HG02588 (cell line): ENCODE measurements around the gene HHIPL1.
"Not testable (repeated sequence)": the region's sequence is repeated elsewhere in the genome, so short reads cannot be mapped to it uniquely, and the experiment has no call there.

ENCODE experiments used
- ATAC-seq: cut with Tn5 transposase; IDR thresholded peaks from one replicate; pipeline ENCODE4 v1.9.1; 2021; ENCODE audit warnings: mild to moderate bottlenecking, moderate library complexity; ENCODE audit not compliant: unreplicated experiment

HHIPL1 gene

GRCh38 chr14:99632410-99633035 lies 12.4 kb upstream of the HHIPL1 start:
- ATAC-seq, result no peak

- no peak for ATAC-seq
Observed at GRCh38 chr14:99633141-99633540, 11.8 kb upstream of the HHIPL1 start.

GRCh38 chr14:99633918-99634317 lies 11.0 kb upstream of the HHIPL1 start:
- ATAC-seq, result no peak

- no peak for ATAC-seq
Observed at GRCh38 chr14:99634443-99634842, 10.5 kb upstream of the HHIPL1 start.

- no peak for ATAC-seq
Observed at GRCh38 chr14:99635116-99635515, 9.8 kb upstream of the HHIPL1 start.

- ATAC-seq, result no peak
Observed at GRCh38 chr14:99636487-99636886, 8.4 kb upstream of the HHIPL1 start.

- no peak for ATAC-seq
Observed at GRCh38 chr14:99637624-99638023, 7.3 kb upstream of the HHIPL1 start.

- ATAC-seq, result not testable (repeated sequence)
Observed at GRCh38 chr14:99642771-99643170, 2.2 kb upstream of the HHIPL1 start.

- no peak for ATAC-seq
Observed at GRCh38 chr14:99643343-99643742, 1.6 kb upstream of the HHIPL1 start.

- ATAC-seq, result no peak
Observed at GRCh38 chr14:99644035-99644587, 818 bp upstream of the HHIPL1 start.

GRCh38 chr14:99645545-99646505 lies 896 bp downstream of the HHIPL1 start:
- ATAC-seq, result no peak

- no peak for ATAC-seq
Observed at GRCh38 chr14:99647411-99647810, 2.5 kb downstream of the HHIPL1 start.

GRCh38 chr14:99648027-99648784 lies 3.3 kb downstream of the HHIPL1 start:
- ATAC-seq, result no peak

- ATAC-seq, result no peak
Observed at GRCh38 chr14:99649219-99649618, 4.3 kb downstream of the HHIPL1 start.

- ATAC-seq, result no peak
Observed at GRCh38 chr14:99649643-99650042, 4.7 kb downstream of the HHIPL1 start.

- ATAC-seq, result no peak
Observed at GRCh38 chr14:99650189-99650588, 5.3 kb downstream of the HHIPL1 start.

GRCh38 chr14:99651953-99652746 lies 7.2 kb downstream of the HHIPL1 start:
- no peak for ATAC-seq

GRCh38 chr14:99654235-99654985 lies 9.5 kb downstream of the HHIPL1 start:
- no peak for ATAC-seq

- no peak for ATAC-seq
Observed at GRCh38 chr14:99655521-99655920, 10.6 kb downstream of the HHIPL1 start.

GRCh38 chr14:99656171-99656570 lies 11.2 kb downstream of the HHIPL1 start:
- no peak for ATAC-seq
